ENCODE results near the gene RELCH. TPM values are rescaled to one million over a fixed set of nuclear protein-coding genes. Genes with fewer than 3 reads are reported as not detected.

The RELCH gene
- total RNA-seq, 1 experiment from 2014 or later, result 19.5 TPM

DNA sequence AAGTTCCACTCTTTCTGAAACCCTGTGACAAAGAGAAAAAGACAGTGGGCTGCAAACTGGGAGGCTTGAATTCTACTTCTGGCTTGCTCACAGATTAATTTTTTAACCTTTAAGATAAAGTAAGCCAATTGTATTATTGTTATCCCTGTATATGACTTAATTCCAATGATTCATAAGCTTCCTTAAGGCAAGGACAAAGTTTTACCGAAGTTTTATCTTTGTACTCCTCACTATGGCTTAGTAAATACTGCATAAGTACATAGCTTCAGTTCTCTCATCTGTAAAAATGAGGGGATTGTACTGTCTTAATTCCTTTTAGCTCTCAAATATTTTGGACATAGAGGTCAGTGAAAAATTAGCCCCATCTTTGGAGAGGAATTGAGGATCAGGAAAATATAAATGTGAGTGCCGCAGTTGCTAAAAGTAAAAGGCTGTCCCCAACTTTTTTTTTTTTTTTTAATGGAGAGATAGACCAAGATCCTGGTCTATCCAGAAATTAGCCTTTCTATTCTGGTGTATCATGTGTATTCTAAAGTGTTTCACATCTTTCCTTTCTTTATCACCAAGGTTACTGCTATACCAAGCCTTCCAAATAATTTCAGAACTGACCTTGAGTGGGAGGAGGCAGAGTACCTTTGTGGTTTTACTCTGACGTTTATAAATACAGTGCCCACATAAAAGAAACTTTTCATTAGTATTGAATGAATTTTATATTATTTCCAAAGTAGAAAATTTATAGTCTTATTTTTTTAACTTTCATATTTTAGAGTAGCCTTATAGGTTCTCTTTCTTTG, 13.3 kb downstream of the RELCH start:
- TF ChIP-seq SIN3A (IDR thresholded peaks at IDR 0.05; ENCODE audit: borderline replicate concordance, insufficient read depth, low read depth, low read length), result no peak
- CTCF ChIA-PET, result no interaction called here
- no peaks in the 10 kb centered on the region for H3K36me3 ChIP-seq (ENCODE audit: control insufficient read depth, insufficient read depth, low read length)
- intact Hi-C loops (cut with micrococcal nuclease; ENCODE audit: unreplicated experiment), result no loop called here
- DNase-seq (ENCODE audit: low read depth, low spot score), result no peak
- H3K27me3 ChIP-seq (ENCODE audit: control insufficient read depth, insufficient read depth, low read length), result no peaks in the 10 kb centered on the region
- in situ Hi-C loops (cut with HindIII; ENCODE audit: low pct_unique_long_range_greater_than_20kb, low sequenced_read_pairs), result no loop called here
- no peaks in the 10 kb centered on the region for H3K4me1 ChIP-seq (ENCODE audit: control insufficient read depth, insufficient read depth, low read length)
- H3K27ac ChIP-seq (ENCODE audit: low read length), result no peak overlapping the region
- H3K9me3 ChIP-seq (ENCODE audit: control insufficient read depth, insufficient read depth, low read depth, low read length), result no peaks in the 10 kb centered on the region
- no peak overlapping the region for H3K4me3 ChIP-seq (ENCODE audit: low read depth in 2 of 2, low read length in 2 of 2)
- POLR2A ChIA-PET, result interaction anchor here (0.5 kb wide), 1 partner anchor 26 kb away, joined by 3 read pairs; no protein-coding TSS in a partner anchor
- no peak for ATAC-seq
- no TSS peak for BruUV-seq (replicated peaks)

DNA sequence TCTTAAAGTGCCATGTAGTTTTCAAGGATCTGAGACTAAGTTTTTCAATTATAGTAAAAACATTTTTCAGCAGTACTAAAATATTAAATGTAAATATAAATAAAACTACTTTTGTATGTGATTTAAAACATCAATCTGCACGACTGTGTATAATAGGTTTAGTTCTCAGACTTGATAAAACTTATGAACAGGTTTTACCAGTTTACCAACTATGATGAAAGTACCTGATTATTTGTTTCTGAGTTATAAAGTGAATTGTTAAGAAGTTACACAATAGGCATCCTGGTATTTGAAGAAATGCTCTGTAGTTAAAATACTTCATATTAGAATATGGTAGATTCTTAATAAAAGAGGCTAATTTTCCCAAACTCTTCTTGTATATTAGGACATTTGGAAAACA, 14.8 kb downstream of the RELCH start:
- no TSS peak for BruUV-seq (replicated peaks)
- H3K4me3 ChIP-seq (ENCODE audit: low read depth in 2 of 2, low read length in 2 of 2), result no peak overlapping the region
- H3K27me3 ChIP-seq (ENCODE audit: control insufficient read depth, insufficient read depth, low read length), result no peaks in the 10 kb centered on the region
- ATAC-seq, result no peak
- in situ Hi-C loops (cut with HindIII; ENCODE audit: low pct_unique_long_range_greater_than_20kb, low sequenced_read_pairs), result no loop called here
- DNase-seq (ENCODE audit: low read depth, low spot score), result no peak
- no peaks in the 10 kb centered on the region for H3K36me3 ChIP-seq (ENCODE audit: control insufficient read depth, insufficient read depth, low read length)
- TF ChIP-seq, protein P1, sequence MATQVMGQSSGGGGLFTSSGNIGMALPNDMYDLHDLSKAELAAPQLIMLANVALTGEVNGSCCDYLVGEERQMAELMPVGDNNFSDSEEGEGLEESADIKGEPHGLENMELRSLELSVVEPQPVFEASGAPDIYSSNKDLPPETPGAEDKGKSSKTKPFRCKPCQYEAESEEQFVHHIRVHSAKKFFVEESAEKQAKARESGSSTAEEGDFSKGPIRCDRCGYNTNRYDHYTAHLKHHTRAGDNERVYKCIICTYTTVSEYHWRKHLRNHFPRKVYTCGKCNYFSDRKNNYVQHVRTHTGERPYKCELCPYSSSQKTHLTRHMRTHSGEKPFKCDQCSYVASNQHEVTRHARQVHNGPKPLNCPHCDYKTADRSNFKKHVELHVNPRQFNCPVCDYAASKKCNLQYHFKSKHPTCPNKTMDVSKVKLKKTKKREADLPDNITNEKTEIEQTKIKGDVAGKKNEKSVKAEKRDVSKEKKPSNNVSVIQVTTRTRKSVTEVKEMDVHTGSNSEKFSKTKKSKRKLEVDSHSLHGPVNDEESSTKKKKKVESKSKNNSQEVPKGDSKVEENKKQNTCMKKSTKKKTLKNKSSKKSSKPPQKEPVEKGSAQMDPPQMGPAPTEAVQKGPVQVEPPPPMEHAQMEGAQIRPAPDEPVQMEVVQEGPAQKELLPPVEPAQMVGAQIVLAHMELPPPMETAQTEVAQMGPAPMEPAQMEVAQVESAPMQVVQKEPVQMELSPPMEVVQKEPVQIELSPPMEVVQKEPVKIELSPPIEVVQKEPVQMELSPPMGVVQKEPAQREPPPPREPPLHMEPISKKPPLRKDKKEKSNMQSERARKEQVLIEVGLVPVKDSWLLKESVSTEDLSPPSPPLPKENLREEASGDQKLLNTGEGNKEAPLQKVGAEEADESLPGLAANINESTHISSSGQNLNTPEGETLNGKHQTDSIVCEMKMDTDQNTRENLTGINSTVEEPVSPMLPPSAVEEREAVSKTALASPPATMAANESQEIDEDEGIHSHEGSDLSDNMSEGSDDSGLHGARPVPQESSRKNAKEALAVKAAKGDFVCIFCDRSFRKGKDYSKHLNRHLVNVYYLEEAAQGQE (IDR thresholded peaks at IDR 0.05; ENCODE audit: insufficient read depth in 1 of 2, low read depth in 2 of 2, low read length in 1 of 2), result no peak
- TF ChIP-seq SIN3A (IDR thresholded peaks at IDR 0.05; ENCODE audit: borderline replicate concordance, insufficient read depth, low read depth, low read length) (no peak), TCF7L2 (IDR thresholded peaks at IDR 0.05; ENCODE audit: low read depth, low read length) (no peak), POLR2AphosphoS5 (IDR thresholded peaks at IDR 0.05; ENCODE audit: low read depth, low read length) (no peak)
- TF ChIP-seq, protein P2, sequence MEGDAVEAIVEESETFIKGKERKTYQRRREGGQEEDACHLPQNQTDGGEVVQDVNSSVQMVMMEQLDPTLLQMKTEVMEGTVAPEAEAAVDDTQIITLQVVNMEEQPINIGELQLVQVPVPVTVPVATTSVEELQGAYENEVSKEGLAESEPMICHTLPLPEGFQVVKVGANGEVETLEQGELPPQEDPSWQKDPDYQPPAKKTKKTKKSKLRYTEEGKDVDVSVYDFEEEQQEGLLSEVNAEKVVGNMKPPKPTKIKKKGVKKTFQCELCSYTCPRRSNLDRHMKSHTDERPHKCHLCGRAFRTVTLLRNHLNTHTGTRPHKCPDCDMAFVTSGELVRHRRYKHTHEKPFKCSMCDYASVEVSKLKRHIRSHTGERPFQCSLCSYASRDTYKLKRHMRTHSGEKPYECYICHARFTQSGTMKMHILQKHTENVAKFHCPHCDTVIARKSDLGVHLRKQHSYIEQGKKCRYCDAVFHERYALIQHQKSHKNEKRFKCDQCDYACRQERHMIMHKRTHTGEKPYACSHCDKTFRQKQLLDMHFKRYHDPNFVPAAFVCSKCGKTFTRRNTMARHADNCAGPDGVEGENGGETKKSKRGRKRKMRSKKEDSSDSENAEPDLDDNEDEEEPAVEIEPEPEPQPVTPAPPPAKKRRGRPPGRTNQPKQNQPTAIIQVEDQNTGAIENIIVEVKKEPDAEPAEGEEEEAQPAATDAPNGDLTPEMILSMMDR (IDR thresholded peaks at IDR 0.05), result no peak
- ChIA-PET CTCF (no interaction called here), POLR2A (no interaction called here)
- H3K9me3 ChIP-seq (ENCODE audit: control insufficient read depth, insufficient read depth, low read depth, low read length), result no peaks in the 10 kb centered on the region
- H3K4me1 ChIP-seq (ENCODE audit: control insufficient read depth, insufficient read depth, low read length), result no peaks in the 10 kb centered on the region
- intact Hi-C loops (cut with micrococcal nuclease; ENCODE audit: unreplicated experiment), result no loop called here
- no peak overlapping the region for H3K27ac ChIP-seq (ENCODE audit: low read length)

DNA sequence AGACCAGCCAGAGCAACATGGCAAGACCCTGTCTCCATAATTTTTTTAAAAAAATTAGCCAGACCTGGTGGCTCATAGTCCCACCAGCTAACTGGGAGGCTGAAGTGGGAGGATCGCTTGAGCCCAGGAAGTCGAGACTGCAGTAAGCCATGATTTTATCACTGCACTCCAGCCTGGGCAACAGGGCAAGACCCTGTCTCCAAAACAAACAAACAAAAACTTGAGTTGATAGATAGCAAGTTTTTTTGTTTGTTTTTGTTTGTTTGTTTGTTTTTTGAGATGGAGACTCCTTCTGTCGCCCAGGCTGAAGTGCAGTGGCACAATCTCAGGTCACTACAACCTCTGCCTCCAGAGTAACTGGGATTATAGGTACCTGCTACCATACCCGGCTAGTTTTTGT, 18.8 kb downstream of the RELCH start:
- POLR2A ChIA-PET, result no interaction called here
- CTCF ChIA-PET, result no interaction called here
- no TSS peak for BruUV-seq (replicated peaks)

More for the DNA sequence above, 18.8 kb downstream of the RELCH start:
- no peak overlapping the region for H3K4me3 ChIP-seq (ENCODE audit: low read depth in 2 of 2, low read length in 2 of 2)
- no peaks in the 10 kb centered on the region for H3K4me1 ChIP-seq (ENCODE audit: control insufficient read depth, insufficient read depth, low read length)
- no peaks in the 10 kb centered on the region for H3K36me3 ChIP-seq (ENCODE audit: control insufficient read depth, insufficient read depth, low read length)
- no peaks in the 10 kb centered on the region for H3K9me3 ChIP-seq (ENCODE audit: control insufficient read depth, insufficient read depth, low read depth, low read length)
- ATAC-seq (no peak), DNase-seq (ENCODE audit: low read depth, low spot score) (no peak)
- H3K27ac ChIP-seq (ENCODE audit: low read length), result no peak overlapping the region
- H3K27me3 ChIP-seq (ENCODE audit: control insufficient read depth, insufficient read depth, low read length), result no peaks in the 10 kb centered on the region
- intact Hi-C loops (cut with micrococcal nuclease; ENCODE audit: unreplicated experiment), result no loop called here
- no peak for TF ChIP-seq POLR2AphosphoS5 (IDR thresholded peaks at IDR 0.05; ENCODE audit: low read depth, low read length)
- TF ChIP-seq TCF7L2 (IDR thresholded peaks at IDR 0.05; ENCODE audit: low read depth, low read length), result no peak
- TF ChIP-seq SIN3A (IDR thresholded peaks at IDR 0.05; ENCODE audit: borderline replicate concordance, insufficient read depth, low read depth, low read length), result no peak
- TF ChIP-seq, protein P2 (IDR thresholded peaks at IDR 0.05), result no peak
- TF ChIP-seq, protein P1 (IDR thresholded peaks at IDR 0.05; ENCODE audit: insufficient read depth in 1 of 2, low read depth in 2 of 2, low read length in 1 of 2), result no peak
- in situ Hi-C loops (cut with HindIII; ENCODE audit: low pct_unique_long_range_greater_than_20kb, low sequenced_read_pairs), result no loop called here

Measured in Panc1 (cell line).